AG04450 (cell line): ENCODE results near the gene SUDS3. TPM values are rescaled to one million over a fixed set of nuclear protein-coding genes. Genes with fewer than 3 reads are reported as not detected.

ENCODE experiments used
- CTCF ChIA-PET: fragments of 300-600, 350-600 bp; formaldehyde crosslinking; extraction: SDS; loops from one replicate; lab custom pipeline; 2022; ENCODE audit warnings: antibody characterized with exemption, inconsistent platforms; lab: Charles Lee
- POLR2A ChIA-PET: fragments of 350-600 bp; formaldehyde crosslinking; extraction: SDS; loops from one replicate; lab custom pipeline; 2021; ENCODE audit warnings: antibody characterized with exemption, inconsistent platforms; lab: Yijun Ruan, JAX
- DNase-seq: peaks from one replicate; pipeline ENCODE4 v3.0.0-alpha.2; 2011; ENCODE audit warnings: low read depth, low spot score
- H3K27ac ChIP-seq: one replicate; pipeline ENCODE4 v1.5.1; 2012; ENCODE audit warnings: low read depth, low read length, control low read depth
- H3K27me3 ChIP-seq: one replicate; pipeline ENCODE4 v1.6.0; 2012; ENCODE audit warnings: low read length; ENCODE audit not compliant: control insufficient read depth, insufficient read depth
- H3K4me3 ChIP-seq: 2 replicates; pipeline ENCODE4 v1.5.1; 2011; ENCODE audit warnings: mild to moderate bottlenecking, low read depth, low read length, control low read depth
- H3K9me3 ChIP-seq: 2 replicates; pipeline ENCODE4 v1.5.1; 2012; ENCODE audit warnings: low read length; ENCODE audit not compliant: control insufficient read depth, insufficient read depth
- polyA plus RNA-seq: library from polyadenylated mRNA; depleted of rRNA; stranded (reverse); fragments of >200 nt; gene quantifications from 2 replicates; pipeline ENCODE4 v1.2.3, GENCODE V29; 2011
- TF ChIP-seq, protein P1 (sequence below): IDR thresholded peaks from 2 replicates; pipeline ENCODE4 v1.5.1; 2011; ENCODE audit warnings: low read depth, low read length, control low read depth, inconsistent platforms

SUDS3 gene
- polyA plus RNA-seq, 1 experiment: 28.9 TPM

GRCh38 chr12:118330421-118331018 lies 45.8 kb upstream of the SUDS3 start:
- DNase-seq: peak; percentile 61
- TF ChIP-seq, protein P1, sequence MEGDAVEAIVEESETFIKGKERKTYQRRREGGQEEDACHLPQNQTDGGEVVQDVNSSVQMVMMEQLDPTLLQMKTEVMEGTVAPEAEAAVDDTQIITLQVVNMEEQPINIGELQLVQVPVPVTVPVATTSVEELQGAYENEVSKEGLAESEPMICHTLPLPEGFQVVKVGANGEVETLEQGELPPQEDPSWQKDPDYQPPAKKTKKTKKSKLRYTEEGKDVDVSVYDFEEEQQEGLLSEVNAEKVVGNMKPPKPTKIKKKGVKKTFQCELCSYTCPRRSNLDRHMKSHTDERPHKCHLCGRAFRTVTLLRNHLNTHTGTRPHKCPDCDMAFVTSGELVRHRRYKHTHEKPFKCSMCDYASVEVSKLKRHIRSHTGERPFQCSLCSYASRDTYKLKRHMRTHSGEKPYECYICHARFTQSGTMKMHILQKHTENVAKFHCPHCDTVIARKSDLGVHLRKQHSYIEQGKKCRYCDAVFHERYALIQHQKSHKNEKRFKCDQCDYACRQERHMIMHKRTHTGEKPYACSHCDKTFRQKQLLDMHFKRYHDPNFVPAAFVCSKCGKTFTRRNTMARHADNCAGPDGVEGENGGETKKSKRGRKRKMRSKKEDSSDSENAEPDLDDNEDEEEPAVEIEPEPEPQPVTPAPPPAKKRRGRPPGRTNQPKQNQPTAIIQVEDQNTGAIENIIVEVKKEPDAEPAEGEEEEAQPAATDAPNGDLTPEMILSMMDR: no peak
- ChIA-PET POLR2A (interaction anchor here (0.7 to 1.2 kb wide), 3 partner anchors 23 to 42 kb away, joined by 3 to 5 read pairs (median 3); partner anchors contain the start of gene TAOK3), CTCF (interaction anchor here (0.9 kb wide), 1 partner anchor 46 kb away, joined by 4 read pairs; the partner anchor contains the start of gene SUDS3)
- Histone ChIP-seq H3K9me3 (no peaks in the 10 kb centered on the region), H3K4me3 (no peak overlapping the region), H3K27me3 (no peaks in the 10 kb centered on the region), H3K27ac (no peak overlapping the region)

- Histone ChIP-seq H3K4me3 (no peak overlapping the region), H3K27me3 (no peaks in the 10 kb centered on the region), H3K27ac (no peak overlapping the region), H3K9me3 (no peaks in the 10 kb centered on the region)
- POLR2A ChIA-PET: no interaction called here
- TF ChIP-seq, protein P1: no peak
- DNase-seq: no peak
- CTCF ChIA-PET: interaction anchor here (0.6 to 1.6 kb wide), 5 partner anchors 25 to 152 kb away, joined by 3 to 13 read pairs (median 4); partner anchors contain the start of gene SUDS3
Measured at GRCh38 chr12:118332511-118332910, 43.8 kb upstream of the SUDS3 start.

GRCh38 chr12:118334241-118334640 lies 42.1 kb upstream of the SUDS3 start:
- TF ChIP-seq, protein P1: no peak
- Histone ChIP-seq H3K27me3 (no peaks in the 10 kb centered on the region), H3K4me3 (no peak overlapping the region), H3K9me3 (no peaks in the 10 kb centered on the region; the same call in 1 of the 2 replicates), H3K27ac (no peak overlapping the region)
- ChIA-PET POLR2A (no interaction called here), CTCF (interaction anchor here (1.2 kb wide), 1 partner anchor 41 kb away, joined by 7 read pairs; the partner anchor contains the start of gene SUDS3)
- DNase-seq: no peak

- no peak for DNase-seq
- ChIA-PET CTCF (interaction anchor here (0.6 to 1.2 kb wide), 2 partner anchors 23 to 41 kb away, joined by 3 to 7 read pairs; partner anchors contain the start of gene SUDS3), POLR2A (interaction anchor here (0.7 to 0.9 kb wide), 2 partner anchors 27 to 136 kb away, joined by 3 to 6 read pairs; no protein-coding TSS in a partner anchor)
- Histone ChIP-seq H3K27ac (no peak overlapping the region), H3K9me3 (no peaks in the 10 kb centered on the region; the same call in 1 of the 2 replicates), H3K4me3 (no peak overlapping the region), H3K27me3 (no peaks in the 10 kb centered on the region)
- TF ChIP-seq, protein P1: no peak
Measured at GRCh38 chr12:118334939-118335567, 41.3 kb upstream of the SUDS3 start.
